H9 (cell line): Measurements from ENCODE around the gene LAMC3. TPM values are rescaled to one million over a fixed set of nuclear protein-coding genes. Genes with fewer than 3 reads are reported as not detected.

Experiments
- DNase-seq: peaks from one replicate; pipeline ENCODE4 v3.0.0-alpha.2; 2017
- H2AFZ ChIP-seq: one replicate; pipeline ENCODE4 v1.6.1; 2013; ENCODE audit warnings: mild to moderate bottlenecking, low read length, control low read depth, moderate library complexity
- H2AK5ac ChIP-seq: 2 replicates; pipeline ENCODE4 v1.6.1; 2013; ENCODE audit warnings: low read length, control low read depth, mixed read lengths; ENCODE audit not compliant: insufficient read length
- H2BK120ac ChIP-seq: one replicate; pipeline ENCODE4 v1.6.1; 2013; ENCODE audit warnings: low read depth, mild to moderate bottlenecking, low read length, control low read depth, inconsistent platforms; ENCODE audit not compliant: poor library complexity, severe bottlenecking
- H2BK12ac ChIP-seq: 2 replicates; pipeline ENCODE4 v1.6.1; 2013; ENCODE audit warnings: low read length, control low read depth, mixed read lengths, low read depth; ENCODE audit not compliant: insufficient read length
- H2BK15ac ChIP-seq: 2 replicates; pipeline ENCODE4 v1.6.1; 2013; ENCODE audit warnings: low read depth, low read length, control low read depth
- H2BK20ac ChIP-seq: one replicate; pipeline ENCODE4 v1.6.1; 2013; ENCODE audit warnings: low read depth, mild to moderate bottlenecking, low read length, control low read depth, inconsistent platforms; ENCODE audit not compliant: poor library complexity, severe bottlenecking
- H2BK5ac ChIP-seq: 2 replicates; pipeline ENCODE4 v1.6.1; 2013; ENCODE audit warnings: low read length, control low read depth, mixed read lengths; ENCODE audit not compliant: insufficient read length
- H3K14ac ChIP-seq: 2 replicates; pipeline ENCODE4 v1.6.1; 2013; ENCODE audit warnings: low read length, control low read depth; ENCODE audit not compliant: insufficient read depth
- H3K18ac ChIP-seq: 2 replicates; pipeline ENCODE4 v1.6.1; 2013; ENCODE audit warnings: low read depth, mild to moderate bottlenecking, mixed read lengths, low read length, control low read depth; ENCODE audit not compliant: insufficient read length
- H3K23ac ChIP-seq: 2 replicates; pipeline ENCODE4 v1.6.1; 2013; ENCODE audit warnings: low read length, control low read depth, mixed read lengths, low read depth; ENCODE audit not compliant: insufficient read length
- H3K23me2 ChIP-seq: 2 replicates; pipeline ENCODE4 v1.6.1; 2013; ENCODE audit warnings: low read depth, mild to moderate bottlenecking, mixed read lengths, low read length, control low read depth; ENCODE audit not compliant: insufficient read length, poor library complexity, severe bottlenecking
- H3K27ac ChIP-seq: 2 replicates; pipeline ENCODE4 v1.5.1; 2013; ENCODE audit warnings: low read length, control low read depth, mixed read lengths, low read depth; ENCODE audit not compliant: insufficient read length
- H3K27me3 ChIP-seq: 2 replicates; pipeline ENCODE4 v1.6.1; 2013; ENCODE audit warnings: low read length, control low read depth, inconsistent platforms; ENCODE audit not compliant: insufficient read depth
- H3K4ac ChIP-seq: 2 replicates; pipeline ENCODE4 v1.6.1; 2013; ENCODE audit warnings: low read depth, mild to moderate bottlenecking, control low read depth, inconsistent platforms, low read length, moderate library complexity
- H3K4me1 ChIP-seq: 2 replicates; pipeline ENCODE4 v1.6.1; 2013; ENCODE audit warnings: low read length, control low read depth, inconsistent platforms; ENCODE audit not compliant: insufficient read depth
- H3K4me2 ChIP-seq: 2 replicates; pipeline ENCODE4 v1.6.1; 2013; ENCODE audit warnings: low read length, control low read depth, mixed read lengths; ENCODE audit not compliant: insufficient read length, insufficient read depth
- H3K56ac ChIP-seq: 2 replicates; pipeline ENCODE4 v1.6.1; 2013; ENCODE audit warnings: low read depth, mild to moderate bottlenecking, mixed read lengths, low read length, control low read depth; ENCODE audit not compliant: insufficient read length
- H3K79me1 ChIP-seq: 2 replicates; pipeline ENCODE4 v1.6.1; 2013; ENCODE audit warnings: low read depth, mild to moderate bottlenecking, moderate library complexity, low read length, control low read depth, inconsistent platforms; ENCODE audit not compliant: insufficient read depth, poor library complexity, severe bottlenecking
- H3K79me2 ChIP-seq: 2 replicates; pipeline ENCODE4 v1.6.1; 2013; ENCODE audit warnings: low read length, control low read depth, inconsistent platforms; ENCODE audit not compliant: insufficient read depth
- H3K9ac ChIP-seq: 2 replicates; pipeline ENCODE4 v1.6.1; 2013; ENCODE audit warnings: low read length, control low read depth, mixed read lengths; ENCODE audit not compliant: insufficient read length; ENCODE audit errors: extremely low read depth
- H3K9me3 ChIP-seq: one replicate; pipeline ENCODE4 v1.6.1; 2013; ENCODE audit warnings: low read depth, low read length, inconsistent platforms; ENCODE audit not compliant: control insufficient read depth
- H3T11ph ChIP-seq: one replicate; pipeline ENCODE4 v1.6.1; 2013; ENCODE audit warnings: mild to moderate bottlenecking, low read length, control low read depth, inconsistent platforms
- H4K20me1 ChIP-seq: one replicate; pipeline ENCODE4 v1.6.1; 2013; ENCODE audit not compliant: control insufficient read depth, insufficient read length, insufficient read depth
- H4K5ac ChIP-seq: 2 replicates; pipeline ENCODE4 v1.6.1; 2013; ENCODE audit warnings: low read depth, mild to moderate bottlenecking, mixed read lengths, low read length, control low read depth; ENCODE audit not compliant: insufficient read length
- H4K8ac ChIP-seq: replicated peaks from 2 replicates; pipeline ENCODE4 v1.6.1; 2013; ENCODE audit warnings: low read length, control low read depth, mixed read lengths, low read depth; ENCODE audit not compliant: insufficient read length
- H4K91ac ChIP-seq: 2 replicates; pipeline ENCODE4 v1.6.1; 2013; ENCODE audit warnings: low read depth, mild to moderate bottlenecking, moderate library complexity, mixed read lengths, low read length, control low read depth; ENCODE audit not compliant: insufficient read length
- H3K27ac Mint-ChIP-seq, 3 experiments: 2 replicates in 2 of 3; 3 replicates in 1 of 3; pipeline ENCODE4 v1.8.0; 2020 to 2021; ENCODE audit warnings: mixed read lengths in 3 of 3, mild to moderate bottlenecking in 1 of 3, moderate library complexity in 1 of 3
- H3K27me3 Mint-ChIP-seq: 2 replicates; pipeline ENCODE4 v1.8.0; 2021; ENCODE audit warnings: low read depth, mild to moderate bottlenecking, moderate library complexity, mixed read lengths
- H3K36me3 Mint-ChIP-seq, 3 experiments: 2 replicates in 2 of 3; 3 replicates in 1 of 3; pipeline ENCODE4 v1.8.0; 2020 to 2021; ENCODE audit warnings: low read depth in 3 of 3, mixed read lengths in 3 of 3; ENCODE audit not compliant: insufficient read depth in 1 of 3
- H3K4me1 Mint-ChIP-seq, 2 experiments: 2 replicates each; pipeline ENCODE4 v1.8.0; 2020; ENCODE audit warnings: mixed read lengths in 2 of 2
- H3K4me3 Mint-ChIP-seq, 2 experiments: 2 replicates in 1 of 2; 3 replicates in 1 of 2; pipeline ENCODE4 v1.8.0; 2020 to 2021; ENCODE audit warnings: mild to moderate bottlenecking in 2 of 2, mixed read lengths in 2 of 2, moderate library complexity in 1 of 2
- H3K9me3 Mint-ChIP-seq, 2 experiments: 2 replicates in 1 of 2; 3 replicates in 1 of 2; pipeline ENCODE4 v1.8.0; 2020; ENCODE audit warnings: mild to moderate bottlenecking in 2 of 2, mixed read lengths in 2 of 2, moderate library complexity in 1 of 2
- WGBS: extraction: QIAGEN DNeasy Blood & Tissue Kit; methylation state at CpG from one replicate; pipeline ENCODE4 v1.1.7; 2013; ENCODE audit warnings: missing lambda C conversion rate, low lambda C conversion rate, mixed read lengths; ENCODE audit not compliant: insufficient read length; ENCODE audit errors: extremely low coverage; 5-methylcytosine and 5-hydroxymethylcytosine counted together
- total RNA-seq: library from RNA; stranded (reverse); gene quantifications from 2 replicates; pipeline ENCODE4 v1.2.1, GENCODE V29; 2021
- TF ChIP-seq, protein P1 (sequence below): fragments of 200-600 bp; sonication (generic); conservative IDR thresholded peaks from 3 replicates; pipeline ENCODE4 v1.8.0; 2021; ENCODE audit warnings: antibody characterized with exemption, mild to moderate bottlenecking

LAMC3 gene
- total RNA-seq, 1 experiment from 2014 or later: 21.7 TPM

GRCh38 chr9:131036529-131037334 is 27.8 kb downstream of the LAMC3 start:
- Histone ChIP-seq H3T11ph (no peak overlapping the region), H2BK120ac (no peak overlapping the region), H3K9me3 (no peaks in the 10 kb centered on the region), H3K4me1 (no peaks in the 10 kb centered on the region), H2BK5ac (no peak overlapping the region), H3K23ac (no peak overlapping the region), H2AK5ac (no peak overlapping the region), H2AFZ (no peak overlapping the region), H4K91ac (no peak overlapping the region), H3K18ac (no peak overlapping the region), H3K4me2 (no peak overlapping the region), H4K8ac (no peak overlapping the region), H3K23me2 (peaks cover 4% of the 10 kb centered on the region), H2BK12ac (no peak overlapping the region), H3K79me1 (no peaks in the 10 kb centered on the region), H4K20me1 (no peaks in the 10 kb centered on the region), H2BK20ac (no peak overlapping the region), H3K9ac (no peak overlapping the region), H3K27ac (no peak overlapping the region), H3K14ac (no peak overlapping the region; the same call in 1 of the 2 replicates), H3K27me3 (no peaks in the 10 kb centered on the region), H3K79me2 (no peaks in the 10 kb centered on the region), H4K5ac (no peak overlapping the region), H2BK15ac (no peak overlapping the region; the same call in 1 of the 2 replicates), H3K4ac (no peak overlapping the region), H3K56ac (no peak overlapping the region)
- Mint-ChIP-seq H3K4me3 (no peak overlapping the region), H3K9me3 (no peaks in the 10 kb centered on the region), H3K4me1 (peaks cover 0 to 4% of the 10 kb centered on the region in 2 experiments; a peak in 1 of 4 replicates), H3K36me3 (peaks cover 0 to 6% (median 2%) of the 10 kb centered on the region in 3 experiments; a peak in 3 of 7 replicates), H3K27ac (peak overlapping the region in 1 of 3 experiments; percentile 94; a peak in 1 of 7 replicates), H3K27me3 (no peaks in the 10 kb centered on the region)
- TF ChIP-seq, protein P1, sequence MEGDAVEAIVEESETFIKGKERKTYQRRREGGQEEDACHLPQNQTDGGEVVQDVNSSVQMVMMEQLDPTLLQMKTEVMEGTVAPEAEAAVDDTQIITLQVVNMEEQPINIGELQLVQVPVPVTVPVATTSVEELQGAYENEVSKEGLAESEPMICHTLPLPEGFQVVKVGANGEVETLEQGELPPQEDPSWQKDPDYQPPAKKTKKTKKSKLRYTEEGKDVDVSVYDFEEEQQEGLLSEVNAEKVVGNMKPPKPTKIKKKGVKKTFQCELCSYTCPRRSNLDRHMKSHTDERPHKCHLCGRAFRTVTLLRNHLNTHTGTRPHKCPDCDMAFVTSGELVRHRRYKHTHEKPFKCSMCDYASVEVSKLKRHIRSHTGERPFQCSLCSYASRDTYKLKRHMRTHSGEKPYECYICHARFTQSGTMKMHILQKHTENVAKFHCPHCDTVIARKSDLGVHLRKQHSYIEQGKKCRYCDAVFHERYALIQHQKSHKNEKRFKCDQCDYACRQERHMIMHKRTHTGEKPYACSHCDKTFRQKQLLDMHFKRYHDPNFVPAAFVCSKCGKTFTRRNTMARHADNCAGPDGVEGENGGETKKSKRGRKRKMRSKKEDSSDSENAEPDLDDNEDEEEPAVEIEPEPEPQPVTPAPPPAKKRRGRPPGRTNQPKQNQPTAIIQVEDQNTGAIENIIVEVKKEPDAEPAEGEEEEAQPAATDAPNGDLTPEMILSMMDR: no peak
- no peak for DNase-seq
- no CpG with 5 or more reads among the region's 17 CpGs for whole genome bisulfite sequencing
